Activated CD8-positive, alpha-beta T cell treated with anti-CD3 and anti-CD28 coated beads for 36 hours (primary cell): Measurements from ENCODE around the gene TMEM11. TPM values are rescaled to one million over a fixed set of nuclear protein-coding genes. Genes with fewer than 3 reads are reported as not detected.
A peak's percentile ranks its signal among the peaks of the same experiment; 100 is the strongest.

Experiments used
- ATAC-seq: fragments of 200-7000 bp; cut with Tn5 transposase; one replicate; pipeline ENCODE4 v1.10.0; 2021; ENCODE audit warnings: mild to moderate bottlenecking, moderate library complexity
- CTCF ChIA-PET: fragments of 350-600 bp; sonication (Branson Sonifier 250); formaldehyde crosslinking; loops from one replicate; lab custom pipeline; 2021; ENCODE audit warnings: antibody characterized with exemption; lab: Charles Lee
- POLR2A ChIA-PET: fragments of 350-600 bp; sonication (Branson Sonifier 250); formaldehyde crosslinking; loops from one replicate; lab custom pipeline; 2021; ENCODE audit warnings: antibody characterized with exemption; lab: Charles Lee
- DNase-seq: peaks from one replicate; pipeline ENCODE4 v3.0.0-alpha.2; 2020
- H3K27ac Mint-ChIP-seq: one replicate; pipeline ENCODE4 v1.8.0; 2021; ENCODE audit warnings: mild to moderate bottlenecking, mixed read lengths
- H3K27me3 Mint-ChIP-seq: one replicate; pipeline ENCODE4 v1.8.0; 2021; ENCODE audit warnings: mixed read lengths
- H3K36me3 Mint-ChIP-seq: one replicate; pipeline ENCODE4 v1.8.0; 2021; ENCODE audit warnings: low read depth, mixed read lengths
- H3K4me1 Mint-ChIP-seq: one replicate; pipeline ENCODE4 v1.8.0; 2021; ENCODE audit warnings: low read depth, mixed read lengths
- H3K4me3 Mint-ChIP-seq: one replicate; pipeline ENCODE4 v1.8.0; 2021; ENCODE audit warnings: mild to moderate bottlenecking, moderate library complexity, mixed read lengths
- H3K9me3 Mint-ChIP-seq: one replicate; pipeline ENCODE4 v1.8.0; 2021; ENCODE audit warnings: mixed read lengths
- CTCF ChIP-seq: fragments of 200-600 bp; IDR thresholded peaks from one replicate; pipeline ENCODE4 v1.8.0; 2022; ENCODE audit warnings: antibody characterized with exemption, mild to moderate bottlenecking
- intact Hi-C: fragments of 100-400 bp; cut with micrococcal nuclease; formaldehyde crosslinking; loops from one replicate; pipeline ENCODE4 v1.10.0; 2022
- total RNA-seq, 2 experiments: library from RNA; stranded (reverse); gene quantifications; one replicate each; pipeline ENCODE4 v1.2.3, GENCODE V29; 2021

The TMEM11 gene
- total RNA-seq, 2 experiments from 2014 or later: 26.2 to 28.9 TPM

GRCh38 chr17:21239680-21240368, 25.9 kb upstream of the TMEM11 start:
- DNase-seq: no peak
- Mint-ChIP-seq H3K36me3 (no peaks in the 10 kb centered on the region), H3K27me3 (no peaks in the 10 kb centered on the region), H3K4me3 (no peak overlapping the region), H3K4me1 (no peaks in the 10 kb centered on the region), H3K27ac (no peak overlapping the region), H3K9me3 (no peaks in the 10 kb centered on the region)
- peak; percentile 27 for TF ChIP-seq CTCF
- intact Hi-C loops: no loop called here
- POLR2A ChIA-PET: no interaction called here
- peak; percentile 61 for ATAC-seq
- CTCF ChIA-PET: interaction anchor here (1.2 to 1.8 kb wide), 4 partner anchors 39 to 120 kb away, joined by 3 to 6 read pairs (median 4); no protein-coding TSS in a partner anchor

GRCh38 chr17:21235921-21236320, 22.0 kb upstream of the TMEM11 start:
- intact Hi-C loops: no loop called here
- no peak for TF ChIP-seq CTCF
- ATAC-seq: no peak
- peaks cover 7% of the 10 kb centered on the region for H3K9me3 Mint-ChIP-seq
- no peak overlapping the region for H3K4me3 Mint-ChIP-seq
- peaks cover 7% of the 10 kb centered on the region for H3K36me3 Mint-ChIP-seq
- CTCF ChIA-PET: no interaction called here
- H3K4me1 Mint-ChIP-seq: no peaks in the 10 kb centered on the region
- H3K27me3 Mint-ChIP-seq: no peaks in the 10 kb centered on the region
- POLR2A ChIA-PET: no interaction called here
- no peak overlapping the region for H3K27ac Mint-ChIP-seq
- DNase-seq: no peak

- Mint-ChIP-seq H3K27me3 (no peaks in the 10 kb centered on the region), H3K4me1 (no peaks in the 10 kb centered on the region), H3K9me3 (peaks cover 7% of the 10 kb centered on the region), H3K4me3 (no peak overlapping the region), H3K36me3 (peaks cover 7% of the 10 kb centered on the region), H3K27ac (no peak overlapping the region)
- POLR2A ChIA-PET: interaction anchor here (0.6 kb wide), 1 partner anchor 25 kb away, joined by 4 read pairs; no protein-coding TSS in a partner anchor
- CTCF ChIA-PET: no interaction called here
- DNase-seq (no peak), ATAC-seq (no peak)
- intact Hi-C loops: no loop called here
- no peak for TF ChIP-seq CTCF
Measured at GRCh38 chr17:21233581-21234347, 19.8 kb upstream of the TMEM11 start.

GRCh38 chr17:21232033-21232749, 18.2 kb upstream of the TMEM11 start:
- DNase-seq (no peak), ATAC-seq (no peak)
- Mint-ChIP-seq H3K9me3 (peaks cover 7% of the 10 kb centered on the region), H3K27ac (no peak overlapping the region), H3K36me3 (peaks cover 7% of the 10 kb centered on the region), H3K4me3 (no peak overlapping the region), H3K27me3 (no peaks in the 10 kb centered on the region), H3K4me1 (no peaks in the 10 kb centered on the region)
- no peak for TF ChIP-seq CTCF
- ChIA-PET POLR2A (no interaction called here), CTCF (no interaction called here)
- intact Hi-C loops: no loop called here
